Liver (tissue), 9 donors: ENCODE results near the gene NRDC. TPM values are rescaled to one million over a fixed set of nuclear protein-coding genes. Genes with fewer than 3 reads are reported as not detected.

Source experiments
- DNase-seq: peaks from one replicate; pipeline ENCODE4 v3.0.0-alpha.2; 2017; ENCODE audit warnings: low spot score
- H3K27ac ChIP-seq, 2 donors: one replicate each; pipeline ENCODE4 v1.7.0; 2013; ENCODE audit warnings: inconsistent platforms in 2 of 2, low read length in 2 of 2, control low read depth in 1 of 2, low read depth in 1 of 2, mild to moderate bottlenecking in 1 of 2
- H3K27me3 ChIP-seq, 4 donors: one replicate each; pipeline versions ENCODE4 v1.6.1 to v1.7.0; 2013; ENCODE audit warnings: low read length in 3 of 4, inconsistent platforms in 1 of 4, mild to moderate bottlenecking in 1 of 4, moderate library complexity in 1 of 4; ENCODE audit not compliant: control insufficient read depth in 4 of 4, insufficient read depth in 4 of 4
- H3K36me3 ChIP-seq, 4 donors: one replicate each; pipeline versions ENCODE4 v1.6.1 to v1.7.0; 2013; ENCODE audit warnings: low read length in 3 of 4, mild to moderate bottlenecking in 3 of 4, low read depth in 1 of 4, moderate library complexity in 1 of 4; ENCODE audit not compliant: control insufficient read depth in 4 of 4, insufficient read depth in 3 of 4
- H3K4me1 ChIP-seq, 4 donors: one replicate each; pipeline versions ENCODE4 v1.6.1 to v1.7.0; 2013; ENCODE audit warnings: low read length in 3 of 4, mild to moderate bottlenecking in 3 of 4, moderate library complexity in 1 of 4; ENCODE audit not compliant: control insufficient read depth in 4 of 4, insufficient read depth in 4 of 4
- H3K4me3 ChIP-seq, 3 donors: one replicate each; pipeline versions ENCODE4 v1.6.1 to v1.7.0; 2013; ENCODE audit warnings: low read length in 3 of 3, control low read depth in 1 of 3, low read depth in 1 of 3, mild to moderate bottlenecking in 1 of 3
- H3K9ac ChIP-seq, 2 donors: one replicate each; pipeline ENCODE4 v1.7.0; 2013; ENCODE audit warnings: low read length in 2 of 2, mild to moderate bottlenecking in 2 of 2, moderate library complexity in 2 of 2, control low read depth in 1 of 2, low read depth in 1 of 2
- H3K9me3 ChIP-seq, 4 donors: one replicate each; pipeline versions ENCODE4 v1.6.1 to v1.7.0; 2013; ENCODE audit warnings: low read length in 3 of 4; ENCODE audit not compliant: control insufficient read depth in 4 of 4
- ATF3 ChIP-seq: IDR thresholded peaks from 2 replicates; pipeline ENCODE4 v1.6.1; 2016; ENCODE audit warnings: antibody characterized with exemption
- CTCF ChIP-seq: fragments of 150-350 bp; IDR thresholded peaks from 2 replicates; pipeline ENCODE4 v1.5.1; 2017; ENCODE audit warnings: improper control_type of control experiment, low read depth, low read length; ENCODE audit not compliant: missing input control
- EGR1 ChIP-seq, 2 donors: IDR thresholded peaks; 2 replicates each; pipeline ENCODE4 v1.6.1; 2016 to 2018; ENCODE audit warnings: antibody characterized with exemption in 2 of 2, low read depth in 2 of 2
- FOXA1 ChIP-seq: IDR thresholded peaks from 2 replicates; pipeline ENCODE4 v1.6.1; 2016; ENCODE audit warnings: antibody characterized with exemption
- FOXA2 ChIP-seq: IDR thresholded peaks from 2 replicates; pipeline ENCODE4 v1.6.1; 2016; ENCODE audit warnings: antibody characterized with exemption
- GABPA ChIP-seq, 2 donors: IDR thresholded peaks in 1 of 2; conservative IDR thresholded peaks in 1 of 2; 2 replicates each; pipeline ENCODE4 v1.6.1; 2016; ENCODE audit warnings: antibody characterized with exemption in 2 of 2, mild to moderate bottlenecking in 1 of 2, moderate library complexity in 1 of 2
- HNF4A ChIP-seq, 2 donors: conservative IDR thresholded peaks; 2 replicates each; pipeline ENCODE4 v1.6.1; 2016; ENCODE audit warnings: antibody characterized with exemption in 2 of 2, mild to moderate bottlenecking in 2 of 2
- HNF4G ChIP-seq: IDR thresholded peaks from 2 replicates; pipeline ENCODE4 v1.6.1; 2016; ENCODE audit warnings: antibody characterized with exemption
- JUND ChIP-seq, 2 donors: IDR thresholded peaks; 2 replicates each; pipeline ENCODE4 v1.6.1; 2016; ENCODE audit warnings: antibody characterized with exemption in 2 of 2
- MAX ChIP-seq: IDR thresholded peaks from 2 replicates; pipeline ENCODE4 v1.6.1; 2016; ENCODE audit warnings: antibody characterized with exemption
- NR2F2 ChIP-seq: IDR thresholded peaks from 2 replicates; pipeline ENCODE4 v1.6.1; 2016; ENCODE audit warnings: antibody characterized with exemption
- RAD21 ChIP-seq, 2 donors: IDR thresholded peaks; 2 replicates each; pipeline ENCODE4 v1.6.1; 2016; ENCODE audit warnings: antibody characterized with exemption in 2 of 2, mild to moderate bottlenecking in 2 of 2
- REST ChIP-seq: IDR thresholded peaks from 2 replicates; pipeline ENCODE4 v1.6.1; 2016; ENCODE audit warnings: antibody characterized with exemption, mild to moderate bottlenecking
- RXRA ChIP-seq, 2 donors: IDR thresholded peaks; 2 replicates each; pipeline ENCODE4 v1.6.1; 2017 to 2018; ENCODE audit warnings: antibody characterized with exemption in 2 of 2, mild to moderate bottlenecking in 1 of 2
- SP1 ChIP-seq: IDR thresholded peaks from 2 replicates; pipeline ENCODE4 v1.6.1; 2018; ENCODE audit warnings: antibody characterized with exemption, mild to moderate bottlenecking
- TAF1 ChIP-seq: conservative IDR thresholded peaks from 2 replicates; pipeline ENCODE4 v1.6.1; 2016; ENCODE audit warnings: antibody characterized with exemption, mild to moderate bottlenecking
- YY1 ChIP-seq: IDR thresholded peaks from 2 replicates; pipeline ENCODE4 v1.6.1; 2016; ENCODE audit warnings: antibody characterized with exemption, mild to moderate bottlenecking
- ZBTB33 ChIP-seq: IDR thresholded peaks from 2 replicates; pipeline ENCODE4 v1.6.1; 2016; ENCODE audit warnings: antibody characterized with exemption
- WGBS: extraction: QIAGEN DNeasy Blood & Tissue Kit; methylation state at CpG from one replicate; pipeline ENCODE4 v1.1.7; 2013; 5-methylcytosine and 5-hydroxymethylcytosine counted together
- polyA plus RNA-seq, 2 donors: library from polyadenylated mRNA; stranded (reverse) in 1 of 2; unstranded in 1 of 2; fragments of 200-250 nt in 1 of 2; fragments of >200 nt in 1 of 2; fragmentation: Nextera tagmentation in 1 of 2; extraction: Ambion mirVana in 1 of 2; gene quantifications; one replicate each; pipeline versions ENCODE4 v1.2.1 to v1.2.3, GENCODE V29; 2013 to 2015
- total RNA-seq, 2 donors: library from RNA; depleted of rRNA; stranded (reverse); fragments of >200 nt; gene quantifications; one replicate each; pipeline ENCODE4 v1.2.3, GENCODE V29; 2014
- donor health status: healthy.
- donor health status: healthy.
- donor health status: healthy.
- donor health status: healthy.
- donor health status: healthy.

NRDC gene
- total and polyA plus RNA-seq, 4 donors = 42.8 to 88.7 (median 72.1) TPM

- H3K27ac ChIP-seq = no peak overlapping the region
- no peak overlapping the region for H3K4me3 ChIP-seq
- H3K36me3 ChIP-seq = peaks cover 9 to 35% (median 28%) of the 10 kb centered on the region in 4 donors
- DNase-seq = no peak
- H3K27me3 ChIP-seq = no peaks in the 10 kb centered on the region
- no peaks in the 10 kb centered on the region for H3K9me3 ChIP-seq
- peaks cover 0 to 1% (median 0%) of the 10 kb centered on the region in 4 donors for H3K4me1 ChIP-seq
- no peak overlapping the region for H3K9ac ChIP-seq
- 98% methylated on average over 2 of the region's 2 CpGs for WGBS
- TF ChIP-seq HNF4A (conservative IDR thresholded peaks at IDR 0.05) = no peak
- TF ChIP-seq MAX = no peak
- no peak for TF ChIP-seq NR2F2
- no peak for TF ChIP-seq RAD21 (IDR thresholded peaks at IDR 0.05)
- no peak for TF ChIP-seq EGR1 (IDR thresholded peaks at IDR 0.05; ENCODE audit: low read depth in 2 of 2)
- TF ChIP-seq CTCF = no peak
- no peak for TF ChIP-seq ATF3
- no peak for TF ChIP-seq TAF1
- no peak for TF ChIP-seq RXRA (IDR thresholded peaks at IDR 0.05)
- no peak for TF ChIP-seq SP1
- TF ChIP-seq FOXA1 = no peak
- no peak for TF ChIP-seq FOXA2
- TF ChIP-seq ZBTB33 = no peak
- no peak for TF ChIP-seq HNF4G
- no peak for TF ChIP-seq YY1
- TF ChIP-seq GABPA (IDR thresholded peaks at IDR 0.05 in 1 of 2, conservative IDR thresholded peaks at IDR 0.05 in 1 of 2) = no peak
- no peak for TF ChIP-seq JUND (IDR thresholded peaks at IDR 0.05)
- no peak for TF ChIP-seq REST
Measured at GRCh38 chr1:51829058-51829457, 49.5 kb downstream of the NRDC start.

- Histone ChIP-seq H3K27me3 (no peaks in the 10 kb centered on the region), H3K4me1 (no peaks in the 10 kb centered on the region), H3K36me3 (peaks cover 5 to 40% (median 37%) of the 10 kb centered on the region in 4 donors), H3K9me3 (no peaks in the 10 kb centered on the region), H3K9ac (no peak overlapping the region), H3K4me3 (no peak overlapping the region), H3K27ac (no peak overlapping the region)
- 95% methylated on average over 1 of the region's 1 CpG for WGBS
- no peak for DNase-seq
- TF ChIP-seq CTCF (no peak), FOXA1 (no peak), FOXA2 (no peak), SP1 (no peak), REST (no peak), RAD21 (IDR thresholded peaks at IDR 0.05) (no peak), ATF3 (no peak), EGR1 (IDR thresholded peaks at IDR 0.05; ENCODE audit: low read depth in 2 of 2) (no peak), MAX (no peak), HNF4G (no peak)
Measured at GRCh38 chr1:51819810-51820209, 58.7 kb downstream of the NRDC start.
